HG03280 (cell line): ENCODE results near the gene LDLR.

Source experiments
- ATAC-seq: cut with Tn5 transposase; IDR thresholded peaks from one replicate; pipeline ENCODE4 v1.9.1; 2021; ENCODE audit warnings: mild to moderate bottlenecking, moderate library complexity; ENCODE audit not compliant: unreplicated experiment

LDLR gene

GRCh38 chr19:11089254-11090013 lies at the start of gene LDLR:
TSS of gene LDLR (plus strand) at chr19:11089463. CDS start at chr19:11089549, 86 bp downstream.
- ATAC-seq: peak; percentile 27

DNA sequence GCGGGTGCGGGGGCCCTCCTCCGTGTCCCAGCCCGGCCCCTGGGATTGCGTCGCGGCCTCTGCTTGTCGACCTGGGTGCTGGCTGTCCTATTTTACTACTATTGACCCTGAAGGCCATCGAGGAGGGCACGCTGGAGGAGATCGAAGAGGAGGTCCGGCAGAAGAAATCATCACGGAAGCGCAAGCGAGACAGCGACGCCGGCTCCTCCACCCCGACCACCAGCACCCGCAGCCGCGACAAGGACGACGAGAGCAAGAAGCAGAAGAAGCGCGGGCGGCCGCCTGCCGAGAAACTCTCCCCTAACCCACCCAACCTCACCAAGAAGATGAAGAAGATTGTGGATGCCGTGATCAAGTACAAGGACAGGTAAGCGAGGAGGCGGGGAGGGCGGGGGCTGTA lies 48.1 kb upstream of the LDLR start:
- no peak for ATAC-seq

DNA sequence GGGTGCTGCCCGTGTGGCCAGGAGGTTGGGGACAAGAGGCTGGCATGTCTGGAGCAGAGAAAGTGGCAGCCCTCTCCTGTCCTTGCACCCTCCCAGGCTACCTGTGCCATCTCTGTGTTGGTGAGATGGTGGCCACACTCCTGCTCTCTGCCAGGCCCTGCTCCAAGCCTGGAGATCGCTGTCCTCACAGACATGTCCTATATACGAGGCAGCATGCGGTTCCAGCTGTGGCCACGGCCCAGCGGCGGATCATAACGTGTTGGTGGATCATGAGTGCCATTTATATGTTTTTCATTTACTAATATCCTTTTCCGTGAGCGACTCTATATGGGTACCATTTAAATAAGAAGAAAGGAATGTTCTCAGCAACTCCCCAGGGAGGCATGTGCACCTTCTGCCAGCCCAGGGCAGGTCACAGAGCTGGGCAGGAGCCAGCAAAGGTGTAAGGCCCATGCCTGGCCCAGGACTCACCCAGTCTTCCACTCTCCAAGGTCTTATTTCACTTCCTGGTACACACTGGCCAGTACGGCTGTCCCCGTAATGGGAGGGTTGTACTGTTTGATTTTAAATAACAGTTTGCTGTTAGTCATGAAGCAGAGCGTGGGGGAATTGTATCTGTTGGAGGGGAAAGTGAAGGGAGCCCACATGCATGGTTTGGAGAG lies 47.2 kb upstream of the LDLR start:
- no peak for ATAC-seq

- ATAC-seq: no peak
Observed at GRCh38 chr19:11044431-11044830, 44.8 kb upstream of the LDLR start.

DNA sequence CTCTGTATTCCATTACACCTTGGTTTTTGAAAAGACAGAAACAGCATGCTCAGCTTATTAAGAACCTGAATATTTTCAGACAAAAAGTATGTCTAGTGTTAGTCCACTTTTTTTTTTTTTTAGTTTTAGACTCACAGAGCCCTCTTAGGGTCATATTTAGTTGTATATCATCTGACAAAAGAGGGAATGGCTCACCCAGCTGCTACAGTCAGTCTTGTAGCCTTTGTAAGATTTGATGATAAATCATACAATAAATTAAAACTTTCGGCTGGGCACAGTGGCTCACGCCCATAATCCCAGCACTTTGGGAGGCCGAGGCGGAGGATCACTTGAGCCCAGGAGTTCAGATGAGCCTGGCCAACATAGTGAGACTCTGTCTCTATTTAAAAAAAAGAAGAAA lies 43.7 kb upstream of the LDLR start:
- ATAC-seq: no peak

DNA sequence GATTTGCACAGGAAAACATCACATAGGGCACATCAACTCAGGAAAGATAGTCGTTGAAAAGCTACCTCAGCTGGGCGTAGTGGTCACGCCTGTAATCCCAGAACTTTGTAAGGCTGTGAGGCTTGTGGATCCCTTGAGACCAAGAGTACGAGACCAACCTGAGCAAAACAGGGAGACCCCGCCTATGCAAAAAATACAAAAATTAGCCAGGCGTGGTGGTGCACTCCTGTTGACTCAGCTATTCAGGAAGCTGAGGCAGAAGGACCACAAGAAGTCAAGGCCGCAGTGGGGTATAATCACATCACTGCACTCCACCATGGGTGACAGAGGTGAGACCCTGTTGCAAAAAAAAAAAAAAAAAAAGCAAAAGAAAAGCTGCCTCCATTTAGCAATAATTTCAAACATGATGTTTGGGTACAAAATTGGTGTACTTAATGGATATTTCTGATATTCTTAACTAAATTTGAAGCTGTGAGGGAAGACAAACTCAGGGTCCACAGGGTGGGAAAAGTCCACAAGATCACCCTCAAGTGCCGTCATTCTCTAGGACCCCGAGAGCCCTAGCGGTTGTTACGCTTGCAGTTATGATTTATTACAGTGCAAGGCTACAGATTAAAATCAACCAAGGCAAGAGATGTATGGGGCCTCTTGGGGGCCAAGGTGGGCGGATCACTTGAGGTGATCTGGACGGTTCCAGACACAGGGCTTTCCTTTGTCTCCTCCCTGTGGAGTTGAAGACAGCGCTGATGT lies 42.5 kb upstream of the LDLR start:
- no peak for ATAC-seq

- no peak for ATAC-seq
Observed at GRCh38 chr19:11047866-11048265, 41.4 kb upstream of the LDLR start.

GRCh38 chr19:11050323-11051114 lies 38.7 kb upstream of the LDLR start:
- ATAC-seq: no peak

- no peak for ATAC-seq
Observed at GRCh38 chr19:11053817-11054195, 35.5 kb upstream of the LDLR start.

- ATAC-seq: no peak
Observed at GRCh38 chr19:11054200-11054599, 35.1 kb upstream of the LDLR start.

GRCh38 chr19:11054628-11055027 lies 34.6 kb upstream of the LDLR start:
- ATAC-seq: no peak

GRCh38 chr19:11058246-11059030 lies 30.8 kb upstream of the LDLR start:
- ATAC-seq: no peak

GRCh38 chr19:11059511-11060358 lies 29.5 kb upstream of the LDLR start:
- ATAC-seq: no peak

- no peak for ATAC-seq
Observed at GRCh38 chr19:11061952-11062351, 27.3 kb upstream of the LDLR start.

DNA sequence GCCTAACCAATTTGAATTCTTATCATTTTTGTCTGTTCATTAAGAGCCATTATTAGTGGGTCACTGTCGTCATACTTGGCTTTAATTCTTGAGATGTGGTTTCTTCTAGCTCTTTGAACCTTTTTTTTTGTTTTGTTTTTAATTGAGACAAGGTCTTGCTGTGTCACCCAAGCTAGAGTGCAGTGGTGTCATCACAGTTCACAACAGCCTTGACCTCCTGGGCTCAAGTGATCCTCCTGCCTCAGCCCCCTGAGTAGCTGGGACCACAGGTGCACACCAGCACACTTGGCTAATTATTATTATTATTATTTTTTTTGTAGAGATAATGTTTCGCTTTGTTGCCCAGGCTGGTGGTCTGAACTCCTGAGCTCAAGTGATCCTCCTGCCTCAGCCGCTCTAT lies 25.8 kb upstream of the LDLR start:
- no peak for ATAC-seq

- no peak for ATAC-seq
Observed at GRCh38 chr19:11064831-11065303, 24.4 kb upstream of the LDLR start.

- ATAC-seq: no peak
Observed at GRCh38 chr19:11066326-11066725, 22.9 kb upstream of the LDLR start.

DNA sequence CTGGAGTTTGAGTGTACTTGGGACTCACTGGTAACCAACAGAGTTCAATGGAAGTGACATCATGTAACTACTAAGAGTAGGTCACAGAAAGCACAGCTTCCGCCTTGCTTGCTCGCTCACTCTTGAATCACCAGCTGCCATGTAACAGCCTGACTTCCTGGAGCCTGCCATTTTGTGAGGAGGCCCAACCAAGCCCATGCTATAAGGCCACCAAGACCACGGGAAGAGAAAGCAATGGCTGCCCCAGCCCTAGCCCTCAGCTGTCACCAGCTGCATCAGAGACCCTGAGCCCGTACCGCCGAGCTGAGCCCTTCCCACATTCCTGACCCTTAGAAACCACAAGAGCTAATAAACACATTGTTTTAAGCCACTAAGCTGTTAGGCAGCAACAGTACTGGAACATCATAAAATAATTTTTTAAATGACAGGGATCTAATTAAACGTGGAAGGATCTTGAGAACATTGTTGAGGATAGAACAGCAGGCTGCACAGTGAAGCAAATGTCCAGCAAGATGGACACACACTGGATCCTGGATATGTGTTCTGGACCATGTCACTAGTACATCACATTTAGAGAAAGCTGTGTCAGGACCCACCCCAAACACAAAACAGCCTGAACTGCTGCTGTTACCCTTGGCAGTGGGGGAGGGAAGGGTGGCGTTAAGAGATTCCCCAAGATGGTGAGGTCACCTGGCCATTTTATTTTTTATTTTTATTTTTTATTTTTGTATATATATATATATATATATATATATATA lies 21.7 kb upstream of the LDLR start:
- no peak for ATAC-seq

DNA sequence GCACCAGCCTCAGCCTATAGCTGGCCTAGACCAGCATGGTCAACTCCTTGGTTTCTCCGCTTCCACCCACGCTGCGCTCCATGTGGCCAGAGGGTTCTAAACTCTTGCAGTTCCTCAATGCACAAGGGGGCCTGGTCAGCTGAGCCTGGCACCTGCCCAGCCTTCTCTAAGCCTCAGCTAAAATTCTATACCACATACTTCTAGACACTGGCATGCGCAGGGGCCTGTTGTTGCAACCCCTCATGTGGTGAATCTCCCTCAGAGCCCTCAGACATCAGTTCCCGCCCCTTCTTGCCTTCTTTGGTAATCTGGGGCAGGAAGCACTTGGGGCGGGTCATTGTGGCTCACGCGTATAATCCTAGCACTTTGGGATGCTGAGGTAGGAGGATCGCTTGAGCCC lies 19.7 kb upstream of the LDLR start:
- no peak for ATAC-seq
